ENCODE measurements around the gene ADSL. TPM values are rescaled to one million over a fixed set of nuclear protein-coding genes. Genes with fewer than 3 reads are reported as not detected.

The ADSL gene
- total and polyA plus RNA-seq, 2 of the 8 experiments (the other 6 are each of a cell fraction or from before 2014, with no cell fraction given): 197 to 218 TPM

DNA sequence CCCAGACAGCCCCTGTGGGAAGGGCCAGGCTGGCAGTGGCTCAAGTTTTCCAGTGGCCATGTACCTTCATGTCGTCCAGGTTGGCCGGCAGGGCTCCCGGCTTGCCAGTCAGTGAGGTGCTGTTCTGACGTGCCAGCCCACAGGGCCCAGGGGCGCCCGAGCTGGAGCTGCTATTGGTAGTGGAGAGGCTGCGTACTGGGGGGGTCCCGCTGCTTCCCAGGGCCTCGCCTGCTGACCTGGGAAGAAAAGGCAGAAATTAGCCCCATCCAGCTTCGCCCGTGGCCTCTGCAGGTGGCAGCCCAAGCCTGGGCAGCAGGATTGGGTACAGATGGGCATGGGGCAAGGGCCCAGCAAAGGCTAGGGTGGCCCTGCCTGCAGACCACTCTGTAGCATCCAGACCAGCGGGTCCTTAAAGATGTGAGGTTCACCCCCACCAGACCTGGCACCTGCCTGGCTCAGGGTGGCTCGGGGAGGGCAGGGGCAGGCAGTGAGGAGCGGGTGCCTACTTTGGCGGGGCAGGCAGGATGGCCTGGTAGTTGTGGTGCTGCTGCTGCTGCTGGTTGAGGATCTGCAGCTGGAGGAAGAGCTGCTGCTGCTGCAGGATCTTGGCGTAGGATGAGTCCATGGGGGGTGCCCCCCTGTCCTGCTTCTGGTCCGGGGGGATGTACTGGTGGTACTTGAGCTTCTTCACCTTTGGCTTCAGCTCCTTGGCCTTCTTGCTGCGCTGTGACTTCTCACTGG, 74.2 kb downstream of the ADSL start (continued):
- no peak for TF ChIP-seq HDAC2 (IDR thresholded peaks at IDR 0.05; ENCODE audit: borderline replicate concordance in 1 of 2, low read depth in 2 of 2, low read length in 2 of 2)
- TF ChIP-seq SP4 (IDR thresholded peaks at IDR 0.05; ENCODE audit: low read length): no peak
- no peak for TF ChIP-seq CEBPB (IDR thresholded peaks at IDR 0.05; ENCODE audit: low read depth, low read length)

All from H1 (cell line).